ENCODE results near the gene RASD2.

DNA sequence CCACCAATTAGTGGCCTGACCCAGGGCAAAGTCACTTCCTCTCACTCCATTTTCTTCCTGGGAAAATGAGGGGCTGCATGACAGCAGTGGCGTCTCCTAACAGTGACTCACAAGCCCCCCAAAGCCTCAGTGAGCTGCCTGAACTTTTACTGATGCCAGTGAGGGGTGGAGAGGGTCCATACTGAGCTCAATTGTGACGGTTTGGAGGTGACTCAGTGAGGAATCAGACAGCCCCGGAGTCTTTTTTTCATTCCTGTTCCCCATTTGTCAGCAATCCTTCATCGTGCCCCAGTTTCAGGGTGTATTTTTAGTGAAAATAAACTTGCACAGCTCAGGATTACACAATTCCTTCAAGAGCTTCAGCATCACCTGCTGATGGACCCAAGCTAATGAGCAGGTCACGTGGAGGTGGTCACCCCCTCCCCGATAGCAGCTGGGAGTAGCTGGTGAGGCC is 30.1 kb upstream of the RASD2 start:
- TF ChIP-seq POLR2A (IDR thresholded peaks at IDR 0.05; ENCODE audit: low read depth, low read length) (no peak), POLR2AphosphoS5 (IDR thresholded peaks at IDR 0.05; ENCODE audit: low read depth, low read length) (no peak), SPI1 (IDR thresholded peaks at IDR 0.05; ENCODE audit: low read depth, low read length) (no peak)
